EH (cell line): Measurements from ENCODE around the gene CNN3.
A peak's percentile ranks its signal among the peaks of the same experiment; 100 is the strongest.

ENCODE experiments used
- DNase-seq: peaks from one replicate; pipeline ENCODE4 v3.0.0-alpha.2; 2015; ENCODE audit warnings: low read depth

Gene CNN3

GRCh38 chr1:94887603-94888171 lies 39.2 kb downstream of the CNN3 start:
- DNase-seq, result no peak

GRCh38 chr1:94887106-94887505 lies 39.8 kb downstream of the CNN3 start:
- DNase-seq, result no peak

- no peak for DNase-seq
These were observed 40.5 kb downstream of the CNN3 start for GRCh38 chr1:94886361-94886760.

GRCh38 chr1:94884507-94884906 lies 42.4 kb downstream of the CNN3 start:
- DNase-seq, result no peak

- peak; percentile 88 for DNase-seq
These were observed 42.8 kb downstream of the CNN3 start for GRCh38 chr1:94884106-94884505.

- DNase-seq, result peak; percentile 74
These were observed 43.2 kb downstream of the CNN3 start for GRCh38 chr1:94883691-94884090.

GRCh38 chr1:94878329-94878728 lies 48.6 kb downstream of the CNN3 start:
- no peak for DNase-seq

- peak; percentile 86 for DNase-seq
These were observed 50.5 kb downstream of the CNN3 start for GRCh38 chr1:94876362-94876761.

- DNase-seq, result no peak
These were observed 51.1 kb downstream of the CNN3 start for GRCh38 chr1:94875794-94876193.

GRCh38 chr1:94874423-94874822 lies 52.5 kb downstream of the CNN3 start:
- no peak for DNase-seq

GRCh38 chr1:94873520-94874351 lies 53.2 kb downstream of the CNN3 start:
- peak; percentile 65 for DNase-seq

- peak; percentile 34 for DNase-seq
These were observed 54.0 kb downstream of the CNN3 start for GRCh38 chr1:94872771-94873495.

GRCh38 chr1:94871031-94871430 lies 55.9 kb downstream of the CNN3 start:
- DNase-seq, result peak; percentile 63

GRCh38 chr1:94866164-94866807 lies 60.6 kb downstream of the CNN3 start:
- peak; percentile 98 for DNase-seq

- DNase-seq, result peak; percentile 84
These were observed 61.5 kb downstream of the CNN3 start for GRCh38 chr1:94865360-94865759.

GRCh38 chr1:94864821-94865220 lies 62.1 kb downstream of the CNN3 start:
- DNase-seq, result peak; percentile 58

GRCh38 chr1:94863919-94864318 lies 63.0 kb downstream of the CNN3 start:
- DNase-seq, result peak; percentile 96

- peak; percentile 87 for DNase-seq
These were observed 63.5 kb downstream of the CNN3 start for GRCh38 chr1:94863297-94863911.

- DNase-seq, result no peak
These were observed 64.2 kb downstream of the CNN3 start for GRCh38 chr1:94862718-94863117.

- no peak for DNase-seq
These were observed 67.7 kb downstream of the CNN3 start for GRCh38 chr1:94859174-94859573.

GRCh38 chr1:94858276-94858675 lies 68.6 kb downstream of the CNN3 start:
- DNase-seq, result peak; percentile 63

- DNase-seq, result no peak
These were observed 70.0 kb downstream of the CNN3 start for GRCh38 chr1:94856868-94857267.
